ENCODE results near the gene SMU1. TPM values are rescaled to one million over a fixed set of nuclear protein-coding genes. Genes with fewer than 3 reads are reported as not detected.
"Not testable (repeated sequence)": the region's sequence is repeated elsewhere in the genome, so short reads cannot be mapped to it uniquely, and the experiment has no call there.

Gene SMU1
- total and polyA plus RNA-seq, 5 donors: 9.4 to 17.3 (median 17.0) TPM

- ATAC-seq (no peak), DNase-seq (no peak)
- intact Hi-C loops (cut with DNase I): no loop called here
- Histone ChIP-seq H3K27ac (ENCODE audit: low read length) (no peak overlapping the region), H3K4me3 (ENCODE audit: low read length) (no peak overlapping the region), H3K27me3 (ENCODE audit: control insufficient read depth, insufficient read depth) (no peaks in the 10 kb centered on the region), H3K4me1 (ENCODE audit: control insufficient read depth, insufficient read depth, low read length) (peaks cover 21% of the 10 kb centered on the region), H3K9me3 (ENCODE audit: control insufficient read depth, low read length) (no peaks in the 10 kb centered on the region)
- 71% methylated on average over 5 of the region's 5 CpGs for WGBS
Measured at GRCh38 chr9:33105504-33105903, 29.0 kb upstream of the SMU1 start.

GRCh38 chr9:33104401-33104800 is 27.9 kb upstream of the SMU1 start:
- 95% methylated on average over 7 of the region's 7 CpGs for WGBS
- ATAC-seq (no peak), DNase-seq (no peak)
- Histone ChIP-seq H3K4me3 (ENCODE audit: low read length) (no peak overlapping the region), H3K27ac (ENCODE audit: low read length) (no peak overlapping the region), H3K4me1 (ENCODE audit: control insufficient read depth, insufficient read depth, low read length) (peaks cover 21% of the 10 kb centered on the region), H3K27me3 (ENCODE audit: control insufficient read depth, insufficient read depth) (no peaks in the 10 kb centered on the region), H3K9me3 (ENCODE audit: control insufficient read depth, low read length) (no peaks in the 10 kb centered on the region)
- intact Hi-C loops (cut with DNase I): no loop called here

GRCh38 chr9:33103501-33104281 is 27.2 kb upstream of the SMU1 start:
- WGBS: 73% methylated on average over 8 of the region's 8 CpGs
- H3K9me3 ChIP-seq (ENCODE audit: control insufficient read depth, low read length): no peaks in the 10 kb centered on the region
- intact Hi-C loops (cut with DNase I): no loop called here
- H3K27ac ChIP-seq (ENCODE audit: low read length): no peak overlapping the region
- peaks cover 21% of the 10 kb centered on the region for H3K4me1 ChIP-seq (ENCODE audit: control insufficient read depth, insufficient read depth, low read length)
- no peak overlapping the region for H3K4me3 ChIP-seq (ENCODE audit: low read length)
- H3K27me3 ChIP-seq (ENCODE audit: control insufficient read depth, insufficient read depth): no peaks in the 10 kb centered on the region
- DNase-seq (no peak), ATAC-seq (peak; percentile 3 to 62)

- Histone ChIP-seq H3K27me3 (ENCODE audit: control insufficient read depth, insufficient read depth) (no peaks in the 10 kb centered on the region), H3K4me3 (ENCODE audit: low read length) (no peak overlapping the region), H3K4me1 (ENCODE audit: control insufficient read depth, insufficient read depth, low read length) (peaks cover 19% of the 10 kb centered on the region), H3K27ac (ENCODE audit: low read length) (no peak overlapping the region), H3K9me3 (ENCODE audit: control insufficient read depth, low read length) (no peaks in the 10 kb centered on the region)
- DNase-seq (no peak), ATAC-seq (no peak)
- intact Hi-C loops (cut with DNase I): no loop called here
- 96% methylated on average over 13 of the region's 13 CpGs for WGBS
Measured at GRCh38 chr9:33102551-33103210, 26.2 kb upstream of the SMU1 start.

GRCh38 chr9:33101104-33101951 is 24.9 kb upstream of the SMU1 start:
- ATAC-seq (peak; percentile 28 to 31), DNase-seq (peak in 1 of 3 donors; percentile 68)
- H3K4me3 ChIP-seq (ENCODE audit: low read length): no peak overlapping the region
- peak overlapping the region; percentile 12 for H3K27ac ChIP-seq (ENCODE audit: low read length)
- intact Hi-C loops (cut with DNase I): no loop called here
- WGBS: 73% methylated on average over 10 of the region's 10 CpGs
- H3K27me3 ChIP-seq (ENCODE audit: control insufficient read depth, insufficient read depth): no peaks in the 10 kb centered on the region
- H3K4me1 ChIP-seq (ENCODE audit: control insufficient read depth, insufficient read depth, low read length): peaks cover 6% of the 10 kb centered on the region
- H3K9me3 ChIP-seq (ENCODE audit: control insufficient read depth, low read length): no peaks in the 10 kb centered on the region

GRCh38 chr9:33099754-33100153 is 23.3 kb upstream of the SMU1 start:
- DNase-seq: no peak
- no peaks in the 10 kb centered on the region for H3K9me3 ChIP-seq (ENCODE audit: control insufficient read depth, low read length)
- H3K4me3 ChIP-seq (ENCODE audit: low read length): no peak overlapping the region
- WGBS: 71% methylated on average over 2 of the region's 2 CpGs
- peaks cover 4% of the 10 kb centered on the region for H3K4me1 ChIP-seq (ENCODE audit: control insufficient read depth, insufficient read depth, low read length)
- H3K27me3 ChIP-seq (ENCODE audit: control insufficient read depth, insufficient read depth): no peaks in the 10 kb centered on the region
- no peak overlapping the region for H3K27ac ChIP-seq (ENCODE audit: low read length)
- no peak for ATAC-seq
- intact Hi-C loops (cut with DNase I): no loop called here

GRCh38 chr9:33097192-33097591 is 20.7 kb upstream of the SMU1 start:
- no peak for ATAC-seq
- H3K4me1 ChIP-seq (ENCODE audit: control insufficient read depth, insufficient read depth, low read length): peaks cover 4% of the 10 kb centered on the region
- DNase-seq: no peak
- H3K9me3 ChIP-seq (ENCODE audit: control insufficient read depth, low read length): no peaks in the 10 kb centered on the region
- no peak overlapping the region for H3K4me3 ChIP-seq (ENCODE audit: low read length)
- no peak overlapping the region for H3K27ac ChIP-seq (ENCODE audit: low read length)
- no peaks in the 10 kb centered on the region for H3K27me3 ChIP-seq (ENCODE audit: control insufficient read depth, insufficient read depth)
- intact Hi-C loops (cut with DNase I): no loop called here
- WGBS: 67% methylated on average over 3 of the region's 3 CpGs

- H3K9me3 ChIP-seq (ENCODE audit: control insufficient read depth, low read length): no peaks in the 10 kb centered on the region
- H3K4me1 ChIP-seq (ENCODE audit: control insufficient read depth, insufficient read depth, low read length): no peaks in the 10 kb centered on the region
- intact Hi-C loops (cut with DNase I): no loop called here
- H3K4me3 ChIP-seq (ENCODE audit: low read length): no peak overlapping the region
- H3K27ac ChIP-seq (ENCODE audit: low read length): no peak overlapping the region
- H3K27me3 ChIP-seq (ENCODE audit: control insufficient read depth, insufficient read depth): no peaks in the 10 kb centered on the region
- WGBS: 73% methylated on average over 5 of the region's 5 CpGs
- no peak for ATAC-seq
- DNase-seq: no peak
Measured at GRCh38 chr9:33092634-33093033, 16.2 kb upstream of the SMU1 start.

- H3K9me3 ChIP-seq (ENCODE audit: control insufficient read depth, low read length); H3K27me3 ChIP-seq (ENCODE audit: control insufficient read depth, insufficient read depth); ATAC-seq; intact Hi-C loops (cut with DNase I); H3K4me3 ChIP-seq (ENCODE audit: low read length); DNase-seq; H3K4me1 ChIP-seq (ENCODE audit: control insufficient read depth, insufficient read depth, low read length); H3K27ac ChIP-seq (ENCODE audit: low read length): not testable (repeated sequence)
- WGBS: 90% methylated on average over 9 of the region's 9 CpGs
Measured at GRCh38 chr9:33085672-33086071, 9.2 kb upstream of the SMU1 start.

GRCh38 chr9:33082538-33083326 is 6.3 kb upstream of the SMU1 start:
- no peaks in the 10 kb centered on the region for H3K4me1 ChIP-seq (ENCODE audit: control insufficient read depth, insufficient read depth, low read length)
- no peak overlapping the region for H3K27ac ChIP-seq (ENCODE audit: low read length)
- H3K9me3 ChIP-seq (ENCODE audit: control insufficient read depth, low read length): no peaks in the 10 kb centered on the region
- intact Hi-C loops (cut with DNase I): loop anchor here in 3 of 4 donors (5.0 kb wide), 3 partner anchors 85 to 145 kb away; partner anchors contain the start of gene B4GALT1 (in 1 of the 3)
- no peaks in the 10 kb centered on the region for H3K27me3 ChIP-seq (ENCODE audit: control insufficient read depth, insufficient read depth)
- ATAC-seq: peak in 1 of 2 donors; percentile 44
- DNase-seq: peak in 1 of 3 donors; percentile 52
- H3K4me3 ChIP-seq (ENCODE audit: low read length): no peak overlapping the region
- 57% methylated on average over 8 of the region's 8 CpGs for WGBS

All from right cardiac atrium (tissue), 5 donors.